ENCODE results near the gene LOXL4. TPM values are rescaled to one million over a fixed set of nuclear protein-coding genes. Genes with fewer than 3 reads are reported as not detected.

LOXL4 gene
- total RNA-seq, 1 donor from 2014 or later, result not detected

GRCh38 chr10:98300526-98301229 is 32.7 kb upstream of the LOXL4 start:
- POLR2A ChIA-PET, result no interaction called here
- Mint-ChIP-seq H3K4me3 (no peak overlapping the region), H3K27me3 (peaks cover 41% of the 10 kb centered on the region), H3K9me3 (no peaks in the 10 kb centered on the region), H3K27ac (no peak overlapping the region), H3K4me1 (peaks cover 1% of the 10 kb centered on the region), H3K36me3 (ENCODE audit: low read depth) (no peaks in the 10 kb centered on the region)
- DNase-seq (no peak), ATAC-seq (ENCODE audit: low read depth) (no peak)
- TF ChIP-seq, protein P1, sequence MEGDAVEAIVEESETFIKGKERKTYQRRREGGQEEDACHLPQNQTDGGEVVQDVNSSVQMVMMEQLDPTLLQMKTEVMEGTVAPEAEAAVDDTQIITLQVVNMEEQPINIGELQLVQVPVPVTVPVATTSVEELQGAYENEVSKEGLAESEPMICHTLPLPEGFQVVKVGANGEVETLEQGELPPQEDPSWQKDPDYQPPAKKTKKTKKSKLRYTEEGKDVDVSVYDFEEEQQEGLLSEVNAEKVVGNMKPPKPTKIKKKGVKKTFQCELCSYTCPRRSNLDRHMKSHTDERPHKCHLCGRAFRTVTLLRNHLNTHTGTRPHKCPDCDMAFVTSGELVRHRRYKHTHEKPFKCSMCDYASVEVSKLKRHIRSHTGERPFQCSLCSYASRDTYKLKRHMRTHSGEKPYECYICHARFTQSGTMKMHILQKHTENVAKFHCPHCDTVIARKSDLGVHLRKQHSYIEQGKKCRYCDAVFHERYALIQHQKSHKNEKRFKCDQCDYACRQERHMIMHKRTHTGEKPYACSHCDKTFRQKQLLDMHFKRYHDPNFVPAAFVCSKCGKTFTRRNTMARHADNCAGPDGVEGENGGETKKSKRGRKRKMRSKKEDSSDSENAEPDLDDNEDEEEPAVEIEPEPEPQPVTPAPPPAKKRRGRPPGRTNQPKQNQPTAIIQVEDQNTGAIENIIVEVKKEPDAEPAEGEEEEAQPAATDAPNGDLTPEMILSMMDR (IDR thresholded peaks at IDR 0.05), result no peak
- CTCF ChIA-PET, result no interaction called here
- intact Hi-C loops (cut with micrococcal nuclease), result no loop called here

DNA sequence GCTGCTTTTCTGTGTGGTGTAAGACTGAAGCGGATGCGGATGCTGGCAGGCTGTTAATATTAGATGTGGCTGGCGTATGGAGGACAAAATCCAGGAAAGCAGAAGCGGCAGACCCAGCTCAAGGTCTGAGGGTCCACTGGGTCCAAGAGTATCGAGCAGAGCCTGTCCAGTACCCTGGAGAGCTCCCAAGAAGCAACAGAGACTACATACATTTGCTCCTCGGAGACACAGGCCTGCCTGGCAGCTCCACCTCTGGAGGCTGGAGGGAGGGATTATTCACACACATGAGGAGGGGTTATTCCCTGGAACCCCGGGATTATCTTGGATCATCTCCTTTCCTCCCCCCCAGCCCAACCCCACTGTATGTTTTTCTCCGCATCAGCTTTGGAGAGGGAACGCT is 31.3 kb upstream of the LOXL4 start:
- CTCF ChIA-PET, result no interaction called here
- POLR2A ChIA-PET, result no interaction called here

GRCh38 chr10:98296524-98296923 is 28.5 kb upstream of the LOXL4 start:
- TF ChIP-seq, protein P1 (IDR thresholded peaks at IDR 0.05), result no peak
- ATAC-seq (ENCODE audit: low read depth) (no peak), DNase-seq (no peak)
- intact Hi-C loops (cut with micrococcal nuclease), result no loop called here
- Mint-ChIP-seq H3K4me3 (no peak overlapping the region), H3K36me3 (ENCODE audit: low read depth) (no peaks in the 10 kb centered on the region), H3K27ac (no peak overlapping the region), H3K4me1 (peaks cover 7% of the 10 kb centered on the region), H3K9me3 (no peaks in the 10 kb centered on the region), H3K27me3 (peaks cover 29% of the 10 kb centered on the region)
- POLR2A ChIA-PET, result no interaction called here
- CTCF ChIA-PET, result no interaction called here

More for the DNA sequence above, 31.3 kb upstream of the LOXL4 start:
- ATAC-seq (ENCODE audit: low read depth) (no peak), DNase-seq (no peak)
- Mint-ChIP-seq H3K27me3 (peaks cover 37% of the 10 kb centered on the region), H3K36me3 (ENCODE audit: low read depth) (no peaks in the 10 kb centered on the region), H3K4me3 (no peak overlapping the region), H3K27ac (no peak overlapping the region), H3K9me3 (no peaks in the 10 kb centered on the region), H3K4me1 (peaks cover 7% of the 10 kb centered on the region)
- intact Hi-C loops (cut with micrococcal nuclease), result no loop called here
- TF ChIP-seq, protein P1 (IDR thresholded peaks at IDR 0.05), result no peak

- peaks cover 7% of the 10 kb centered on the region for H3K4me1 Mint-ChIP-seq
- H3K36me3 Mint-ChIP-seq (ENCODE audit: low read depth), result no peaks in the 10 kb centered on the region
- CTCF ChIA-PET, result no interaction called here
- no peak for ATAC-seq (ENCODE audit: low read depth)
- H3K4me3 Mint-ChIP-seq, result no peak overlapping the region
- TF ChIP-seq, protein P1 (IDR thresholded peaks at IDR 0.05), result no peak
- H3K27me3 Mint-ChIP-seq, result peaks cover 25% of the 10 kb centered on the region
- POLR2A ChIA-PET, result no interaction called here
- no peaks in the 10 kb centered on the region for H3K9me3 Mint-ChIP-seq
- DNase-seq, result no peak
- intact Hi-C loops (cut with micrococcal nuclease), result no loop called here
- no peak overlapping the region for H3K27ac Mint-ChIP-seq
Observed at GRCh38 chr10:98295907-98296306, 27.9 kb upstream of the LOXL4 start.

- Mint-ChIP-seq H3K27me3 (peaks cover 23% of the 10 kb centered on the region), H3K4me1 (peaks cover 7% of the 10 kb centered on the region), H3K36me3 (ENCODE audit: low read depth) (no peaks in the 10 kb centered on the region), H3K4me3 (no peak overlapping the region), H3K27ac (no peak overlapping the region), H3K9me3 (no peaks in the 10 kb centered on the region)
- TF ChIP-seq, protein P1 (IDR thresholded peaks at IDR 0.05), result no peak
- ChIA-PET POLR2A (no interaction called here), CTCF (no interaction called here)
- intact Hi-C loops (cut with micrococcal nuclease), result no loop called here
- ATAC-seq (ENCODE audit: low read depth) (no peak), DNase-seq (no peak)
Observed at GRCh38 chr10:98295401-98295811, 27.4 kb upstream of the LOXL4 start.
